ENCODE data around the gene GALM.
"Not testable (repeated sequence)": the region's sequence is repeated elsewhere in the genome, so short reads cannot be mapped to it uniquely, and the experiment has no call there.

Gene GALM

DNA sequence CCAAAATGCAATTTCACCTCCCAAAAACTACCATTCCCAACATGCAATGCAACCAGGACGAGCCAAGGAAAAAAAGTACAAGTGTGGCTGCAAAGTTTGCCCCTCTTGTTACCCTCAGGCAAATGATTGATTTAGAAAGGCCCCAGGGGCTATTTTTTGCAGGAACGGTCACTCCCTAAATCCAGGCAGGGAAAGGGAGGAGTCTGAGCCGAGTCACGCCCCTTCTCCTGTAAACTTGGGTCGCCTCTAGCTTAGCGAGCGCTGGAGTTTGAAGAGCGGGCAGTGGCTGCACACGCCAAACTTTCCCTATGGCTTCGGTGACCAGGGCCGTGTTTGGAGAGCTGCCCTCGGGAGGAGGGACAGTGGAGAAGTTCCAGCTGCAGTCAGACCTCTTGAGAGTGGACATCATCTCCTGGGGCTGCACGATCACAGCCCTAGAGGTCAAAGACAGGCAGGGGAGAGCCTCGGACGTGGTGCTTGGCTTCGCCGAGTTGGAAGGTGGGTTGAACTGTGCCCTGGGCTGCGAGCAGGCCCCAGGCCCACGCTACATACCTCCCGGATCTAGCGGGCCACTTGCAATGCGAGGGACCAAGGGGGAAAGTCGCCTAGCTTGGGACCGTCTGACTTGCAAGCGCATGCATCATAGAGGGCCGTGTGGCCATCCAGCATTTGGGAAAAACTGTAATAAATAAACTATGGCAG, at the start of gene GALM:
TSS of gene GALM (plus strand) at position 261 of the 702 bp plus-strand sequence. CDS start at position 309, 48 bp downstream.
- in situ Hi-C loops (cut with HindIII; ENCODE audit: low sequenced_read_pairs), result no loop called here

DNA sequence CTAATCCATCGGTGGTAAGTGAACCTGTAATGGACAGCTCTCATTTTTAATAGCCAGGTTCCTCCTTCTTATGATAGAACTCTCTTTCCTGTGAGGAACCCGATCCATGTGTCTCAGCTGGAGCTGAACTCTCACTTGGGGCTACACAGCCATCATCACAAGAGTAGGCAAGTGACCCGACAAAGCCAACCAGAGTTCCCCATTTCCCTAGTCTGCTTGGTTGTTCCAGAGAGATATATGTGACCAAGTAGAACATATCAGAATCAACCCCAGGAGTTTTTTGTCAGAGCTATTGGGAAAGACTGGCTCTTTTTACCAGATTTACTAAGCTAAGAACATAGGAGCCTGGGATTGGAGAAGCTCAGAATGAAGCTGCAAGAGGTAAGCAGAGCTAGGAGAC, 48.6 kb upstream of the GALM start:
- in situ Hi-C loops (cut with HindIII; ENCODE audit: low sequenced_read_pairs), result no loop called here

DNA sequence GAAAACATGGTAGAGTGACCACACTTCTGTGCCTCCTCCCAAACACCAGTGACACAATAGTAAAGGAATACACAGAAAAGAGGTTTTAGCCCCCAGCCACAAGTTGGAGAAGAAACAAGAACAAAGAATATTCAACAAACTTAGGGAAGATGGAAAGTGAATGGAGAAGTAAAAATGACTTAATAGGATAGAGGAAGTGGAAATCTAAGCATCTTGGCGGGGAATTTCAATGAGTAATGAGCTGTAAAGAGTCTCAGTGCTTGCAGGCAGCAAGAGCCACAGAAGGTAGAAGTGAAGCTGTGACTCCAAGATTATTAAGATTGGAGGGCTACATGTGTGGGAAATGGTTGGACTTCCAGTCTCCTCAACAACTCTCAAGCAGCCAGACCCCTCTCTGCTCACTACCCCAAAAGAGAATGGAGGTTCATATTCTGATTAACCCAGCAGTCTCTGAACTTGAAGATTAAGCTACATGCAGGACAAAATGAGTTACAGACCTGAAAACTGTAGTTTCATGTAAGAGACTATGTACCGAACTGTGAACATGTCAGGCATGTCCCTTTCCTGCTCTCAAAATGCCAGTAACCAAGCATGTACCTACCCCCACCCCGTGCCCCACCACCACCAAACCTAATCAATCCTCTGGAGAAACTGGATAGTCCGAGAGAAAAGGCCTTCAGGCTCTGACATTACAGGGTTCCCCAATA, 46.3 kb upstream of the GALM start:
- in situ Hi-C loops (cut with HindIII; ENCODE audit: low sequenced_read_pairs), result no loop called here

DNA sequence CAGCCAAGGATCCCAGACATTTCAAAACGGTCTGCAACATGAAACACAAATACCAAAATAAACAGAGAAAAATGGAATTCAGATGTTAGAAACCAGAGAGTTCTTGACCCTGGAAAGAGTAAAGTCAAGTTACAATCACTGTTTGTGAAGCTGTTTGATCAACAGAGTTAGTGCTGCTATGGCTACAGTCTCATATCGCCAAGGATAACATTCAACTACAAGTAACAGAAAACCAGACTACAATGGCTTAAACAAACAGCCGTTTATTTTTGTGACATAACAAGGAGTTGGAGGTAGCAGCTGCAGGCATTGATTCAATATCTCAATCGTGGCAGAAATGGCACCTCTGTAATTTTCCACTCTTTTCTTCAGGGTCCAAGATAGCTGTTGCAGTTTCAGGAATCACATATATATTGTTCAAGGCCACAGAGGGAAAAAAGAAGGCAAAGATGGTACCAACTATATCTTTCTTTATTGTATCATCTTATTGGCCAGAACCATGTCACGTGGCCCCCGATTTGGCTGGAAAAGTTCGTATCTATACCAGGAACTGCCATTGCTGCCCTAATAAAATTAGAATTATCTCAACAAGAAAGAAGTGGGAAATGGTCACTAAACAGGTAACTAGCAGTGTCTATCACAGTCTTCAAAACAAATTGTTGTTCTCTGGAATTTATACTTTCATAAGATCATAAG, 45.5 kb upstream of the GALM start:
- in situ Hi-C loops (cut with HindIII; ENCODE audit: low sequenced_read_pairs), result no loop called here

DNA sequence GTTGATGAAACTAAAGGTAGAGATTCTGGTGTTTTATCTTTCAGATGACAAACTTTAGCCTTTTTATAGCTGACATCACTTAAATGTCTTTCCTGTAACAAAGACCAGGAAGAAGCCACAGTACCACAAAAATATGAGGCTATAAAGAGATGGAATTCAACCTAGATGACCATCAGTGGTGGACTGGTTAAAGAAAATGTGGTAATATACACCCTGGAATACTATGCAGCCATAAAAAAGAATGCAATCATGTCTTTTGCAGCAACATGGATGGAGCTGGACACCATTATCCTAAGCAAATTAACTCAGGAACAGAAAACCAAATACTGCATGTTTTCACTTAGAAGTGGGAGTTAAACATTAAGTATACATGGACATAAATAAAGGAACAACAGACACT, 44.9 kb upstream of the GALM start:
- in situ Hi-C loops (cut with HindIII; ENCODE audit: low sequenced_read_pairs), result no loop called here

DNA sequence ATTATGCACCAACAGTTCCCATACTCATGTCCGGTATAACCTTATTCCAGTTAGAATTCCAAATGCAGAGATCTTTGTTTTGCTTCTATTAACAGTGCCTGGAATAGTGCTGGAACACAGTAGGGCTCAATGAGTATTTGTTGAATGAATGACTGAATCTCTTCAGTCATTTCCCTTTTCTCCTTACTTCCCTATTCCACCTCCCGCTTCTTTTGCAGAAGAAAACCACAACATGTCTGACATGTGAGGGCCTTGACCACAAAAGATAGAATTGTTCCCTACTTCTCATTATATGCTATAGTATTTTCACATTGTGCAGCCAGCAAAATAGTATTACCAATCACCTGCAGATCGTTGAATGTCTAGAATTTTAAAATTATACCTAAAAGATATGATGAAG, 43.7 kb upstream of the GALM start:
- in situ Hi-C loops (cut with HindIII; ENCODE audit: low sequenced_read_pairs), result no loop called here

DNA sequence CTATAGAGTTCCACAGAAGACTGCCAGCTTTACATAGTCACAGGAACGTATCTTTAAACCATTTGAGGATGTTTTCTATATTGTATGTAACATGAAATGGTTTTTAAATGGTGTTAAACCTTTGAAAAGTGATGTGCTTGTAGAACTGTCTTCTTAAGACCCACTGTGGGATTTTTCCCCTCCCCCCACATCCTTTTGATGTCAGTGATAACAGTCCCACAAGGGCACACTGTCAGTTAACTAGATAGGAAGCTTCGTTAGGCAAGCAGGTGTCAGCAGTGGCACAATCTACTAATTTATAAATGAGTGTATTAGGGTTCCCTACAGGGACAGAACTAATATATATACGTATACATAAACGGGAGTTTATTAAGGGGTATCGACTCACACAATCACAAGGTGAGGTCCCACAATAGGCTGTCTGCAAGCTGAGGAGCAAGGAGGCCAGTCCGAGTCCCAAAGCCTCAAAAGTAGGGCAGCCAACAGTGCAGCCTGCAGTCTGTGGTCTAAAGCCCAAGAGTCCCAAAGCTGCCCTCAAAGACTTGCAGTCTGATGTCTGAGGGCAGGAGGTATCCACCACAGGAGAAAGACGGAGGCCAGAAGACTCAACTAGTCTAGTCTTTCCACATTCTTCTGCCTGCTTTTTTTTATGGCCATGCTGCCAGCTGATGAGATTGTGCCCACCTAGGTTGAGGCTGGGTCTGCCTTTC, 39.4 kb upstream of the GALM start:
- in situ Hi-C loops (cut with HindIII; ENCODE audit: low sequenced_read_pairs), result no loop called here

DNA sequence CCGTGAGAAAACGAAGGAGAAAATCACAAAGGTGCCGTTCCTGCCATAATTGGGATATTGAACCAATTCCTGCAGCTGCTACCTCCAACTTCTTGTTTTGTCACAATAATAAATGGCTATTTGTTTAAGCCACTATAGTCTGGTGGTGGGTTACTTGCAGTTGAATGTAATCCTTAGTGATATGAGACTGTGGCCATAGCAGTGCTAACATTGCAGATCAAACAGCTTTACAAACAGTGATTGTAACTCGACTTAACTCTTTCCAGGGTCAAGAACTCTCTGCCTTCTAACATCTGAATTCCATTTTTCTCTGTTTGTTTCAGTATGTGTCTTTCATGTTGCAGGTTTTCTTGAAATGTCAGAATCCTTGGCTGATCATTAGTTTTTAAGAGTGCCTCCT, 38.5 kb upstream of the GALM start:
- in situ Hi-C loops (cut with HindIII; ENCODE audit: low sequenced_read_pairs), result no loop called here

DNA sequence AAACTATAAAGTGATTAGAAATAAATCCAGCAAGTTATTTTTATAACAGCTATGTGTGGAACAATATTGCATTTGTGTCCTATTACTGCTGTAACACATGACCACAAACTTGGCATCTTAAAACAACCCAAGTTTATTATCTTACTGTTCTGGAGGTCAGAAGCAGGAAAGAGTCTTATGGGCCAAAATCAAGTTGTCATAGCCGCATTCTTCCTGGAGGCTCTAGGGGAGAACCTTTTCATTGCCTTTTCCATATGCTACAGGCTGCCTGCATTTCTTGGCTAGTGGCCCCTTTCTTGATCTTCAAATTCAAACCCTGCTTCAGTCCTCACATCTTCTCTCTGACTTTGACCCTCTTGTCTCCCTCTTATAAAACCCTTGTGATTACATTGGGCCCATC, 36.2 kb upstream of the GALM start:
- in situ Hi-C loops (cut with HindIII; ENCODE audit: low sequenced_read_pairs), result loop anchor here (5.0 kb wide), 1 partner anchor 88 kb away; no protein-coding TSS in a partner anchor

DNA sequence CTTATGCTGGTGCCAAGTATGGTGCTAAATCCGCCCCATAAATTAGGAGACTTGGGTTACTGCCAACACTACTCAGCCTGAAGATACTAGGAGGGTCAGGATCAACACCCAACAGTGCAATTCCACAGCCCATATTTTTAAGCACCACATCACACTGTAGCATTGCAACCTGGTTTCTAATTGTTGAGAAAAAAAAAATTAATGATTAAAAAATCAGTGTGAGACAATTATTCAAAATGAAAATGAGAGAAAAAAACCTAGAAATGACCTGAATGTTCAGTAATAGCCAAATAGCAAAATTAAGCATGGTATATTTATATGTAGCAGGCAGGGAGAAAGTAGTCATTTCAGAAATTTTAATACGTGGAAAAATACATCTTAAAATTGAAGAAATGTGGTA, 33.9 kb upstream of the GALM start:
- in situ Hi-C loops (cut with HindIII; ENCODE audit: low sequenced_read_pairs), result loop anchor here (5.0 kb wide), 1 partner anchor 85 kb away; no protein-coding TSS in a partner anchor

DNA sequence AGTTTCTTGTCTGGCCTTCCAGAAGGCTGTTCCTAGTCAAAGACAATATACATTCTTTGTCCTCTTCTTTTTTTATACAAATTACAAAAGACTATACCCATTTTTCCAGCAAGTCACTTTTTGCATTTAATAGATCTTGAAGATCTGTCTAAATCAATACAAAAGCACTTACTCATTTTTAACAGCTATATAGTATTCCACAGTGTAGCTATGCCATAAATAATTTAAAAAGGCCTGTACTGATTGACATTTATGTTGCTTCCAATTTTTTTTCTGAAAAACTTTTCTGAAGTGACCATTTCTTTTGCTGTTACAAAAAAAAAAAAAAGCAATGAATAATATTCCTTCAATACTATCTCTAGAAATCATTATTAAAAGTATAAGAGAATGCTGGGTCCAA, 32.9 kb upstream of the GALM start:
- in situ Hi-C loops (cut with HindIII; ENCODE audit: low sequenced_read_pairs), result loop anchor here (5.0 kb wide), 1 partner anchor 84 kb away; no protein-coding TSS in a partner anchor

DNA sequence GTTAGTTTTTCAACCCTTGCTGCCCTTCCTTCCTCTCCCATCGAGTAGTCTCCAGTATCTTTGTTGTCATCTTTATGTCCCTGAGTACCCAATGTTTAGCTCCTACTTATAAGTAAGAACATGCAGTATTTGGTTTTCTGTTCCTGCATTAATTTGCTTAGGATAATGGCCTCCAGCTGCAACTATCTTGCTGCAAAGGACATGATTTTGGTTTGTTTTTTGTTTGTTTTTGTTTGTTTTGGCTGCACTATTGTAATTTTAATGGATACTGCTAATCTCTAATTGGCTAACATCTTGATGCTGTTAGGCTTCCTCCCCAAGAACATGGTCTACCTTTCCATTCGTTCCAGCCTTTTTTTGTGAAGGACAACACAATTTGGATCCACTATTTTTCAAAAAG, 32.0 kb upstream of the GALM start:
- in situ Hi-C loops (cut with HindIII; ENCODE audit: low sequenced_read_pairs), result loop anchor here (5.0 kb wide), 1 partner anchor 83 kb away; no protein-coding TSS in a partner anchor

DNA sequence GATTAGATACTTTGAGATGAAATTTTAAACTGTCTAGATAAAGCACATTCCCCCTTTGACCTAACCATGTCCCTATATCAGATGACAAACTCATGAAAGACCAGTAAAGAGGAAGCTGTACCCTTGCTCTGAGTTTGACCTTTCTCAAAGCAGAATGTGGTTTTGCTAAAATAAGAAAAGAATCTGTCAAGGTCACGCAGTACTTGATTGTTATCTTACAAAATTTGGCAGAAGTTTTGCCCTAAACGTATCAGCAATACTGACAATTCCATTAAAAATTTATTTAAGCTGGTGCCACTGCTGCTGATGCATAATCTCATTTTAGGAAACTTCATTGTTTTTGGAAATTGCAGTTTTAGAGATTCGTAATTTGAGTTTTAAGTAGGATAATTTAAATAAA, 31.2 kb upstream of the GALM start:
- in situ Hi-C loops (cut with HindIII; ENCODE audit: low sequenced_read_pairs), result loop anchor here (5.0 kb wide), 1 partner anchor 83 kb away; no protein-coding TSS in a partner anchor

DNA sequence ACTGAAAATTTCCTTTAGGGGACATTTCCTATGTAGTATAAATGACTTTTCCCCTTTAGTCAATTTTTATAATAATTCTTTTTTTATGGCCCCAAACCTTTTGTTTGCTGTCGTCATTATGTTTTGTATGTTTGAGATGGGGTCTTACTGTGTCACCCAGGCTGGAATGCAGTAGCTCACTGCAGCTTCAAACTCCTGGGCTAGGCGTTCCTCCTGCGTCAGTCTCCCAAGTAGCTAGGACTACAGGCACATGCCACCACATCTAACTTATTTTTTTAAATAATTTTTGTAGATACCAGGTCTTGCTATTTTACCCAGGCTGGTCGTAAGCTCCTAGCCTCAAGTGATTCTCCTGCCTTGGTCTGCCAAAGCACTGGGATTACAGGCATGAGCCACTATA, 30.8 kb upstream of the GALM start:
- in situ Hi-C loops (cut with HindIII; ENCODE audit: low sequenced_read_pairs), result no loop called here

DNA sequence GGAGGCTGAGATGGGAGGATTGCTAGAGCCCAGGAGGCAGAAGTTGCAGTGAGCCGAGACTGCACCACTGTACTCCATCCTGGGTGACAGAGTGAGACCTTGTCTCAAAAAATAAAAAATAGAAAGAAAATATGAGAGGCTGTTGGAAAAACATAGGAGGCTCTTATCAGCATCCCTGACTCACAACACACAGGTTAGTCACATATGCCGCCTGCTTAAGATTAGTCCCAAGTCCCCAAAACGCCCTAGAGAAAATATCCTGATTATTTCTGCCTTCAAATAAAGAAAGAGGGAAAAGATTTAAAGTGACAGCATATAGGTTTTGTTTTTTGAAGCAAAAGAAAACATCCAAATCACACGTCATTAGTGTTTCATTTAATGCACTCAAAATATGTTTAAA, 29.8 kb upstream of the GALM start:
- in situ Hi-C loops (cut with HindIII; ENCODE audit: low sequenced_read_pairs), result no loop called here

DNA sequence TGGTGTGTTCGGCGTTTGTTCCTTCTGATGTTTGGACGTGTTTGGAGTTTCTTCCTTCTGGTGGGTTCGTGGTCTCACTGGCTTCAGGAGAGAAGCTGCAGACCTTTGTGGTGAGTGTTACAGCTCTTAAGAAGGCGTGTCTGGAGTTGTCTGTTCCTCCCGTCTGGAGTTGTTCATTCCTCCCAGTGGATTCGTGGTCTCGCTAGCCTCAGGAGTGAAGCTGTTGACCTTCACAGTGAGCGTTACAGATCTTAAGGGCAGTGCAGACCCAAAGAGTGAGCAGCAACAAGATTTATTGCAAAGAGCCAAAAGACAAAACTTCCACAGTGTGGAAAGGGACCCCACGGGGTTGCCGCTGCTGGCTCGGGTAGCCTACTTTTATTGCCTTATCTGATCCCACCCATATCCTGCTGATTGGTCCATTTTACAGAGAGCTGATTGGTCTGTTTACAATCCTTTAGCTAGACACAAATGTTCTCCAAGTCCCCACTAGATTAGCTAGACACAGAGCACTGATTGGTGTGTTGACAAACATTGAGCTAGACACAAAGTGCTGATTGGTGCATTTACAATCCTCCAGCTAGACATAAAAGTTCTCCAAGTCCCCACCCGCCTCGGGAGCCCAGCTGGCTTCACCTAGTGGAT, 23.4 kb upstream of the GALM start:
- in situ Hi-C loops (cut with HindIII; ENCODE audit: low sequenced_read_pairs), result not testable (repeated sequence)

DNA sequence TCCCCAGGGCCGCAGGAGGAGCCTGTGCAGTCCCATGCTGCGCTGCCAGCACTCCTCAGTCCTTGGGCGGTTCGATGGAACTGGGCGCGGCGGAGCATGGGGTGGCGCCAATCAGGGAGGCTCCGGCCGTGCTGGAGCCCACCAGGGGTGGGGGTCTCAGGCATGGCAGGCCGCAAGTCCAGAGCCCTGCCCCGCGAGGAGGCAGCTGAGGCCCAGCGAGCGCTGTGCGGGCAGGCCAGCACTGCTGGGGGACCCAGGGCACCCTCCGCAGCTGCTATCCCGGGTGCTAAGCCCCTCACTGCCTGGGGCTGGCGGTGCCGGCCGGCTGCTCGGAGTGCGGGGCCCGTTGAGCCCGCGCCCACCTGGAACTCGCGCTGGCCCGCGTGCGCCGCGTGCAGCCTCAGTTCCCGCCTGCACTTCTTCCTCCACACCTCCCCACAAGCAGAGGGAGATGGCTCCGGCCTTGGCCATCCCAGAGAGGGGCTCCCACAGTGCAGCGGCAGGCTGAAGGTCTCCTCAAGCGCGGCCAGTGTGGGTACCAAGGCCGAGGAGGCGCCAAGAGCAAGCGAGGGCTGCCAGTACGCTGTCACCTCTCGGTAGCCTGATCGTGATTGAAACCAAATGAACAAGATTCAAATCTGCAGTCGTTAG, 22.8 kb upstream of the GALM start:
- in situ Hi-C loops (cut with HindIII; ENCODE audit: low sequenced_read_pairs), result no loop called here

DNA sequence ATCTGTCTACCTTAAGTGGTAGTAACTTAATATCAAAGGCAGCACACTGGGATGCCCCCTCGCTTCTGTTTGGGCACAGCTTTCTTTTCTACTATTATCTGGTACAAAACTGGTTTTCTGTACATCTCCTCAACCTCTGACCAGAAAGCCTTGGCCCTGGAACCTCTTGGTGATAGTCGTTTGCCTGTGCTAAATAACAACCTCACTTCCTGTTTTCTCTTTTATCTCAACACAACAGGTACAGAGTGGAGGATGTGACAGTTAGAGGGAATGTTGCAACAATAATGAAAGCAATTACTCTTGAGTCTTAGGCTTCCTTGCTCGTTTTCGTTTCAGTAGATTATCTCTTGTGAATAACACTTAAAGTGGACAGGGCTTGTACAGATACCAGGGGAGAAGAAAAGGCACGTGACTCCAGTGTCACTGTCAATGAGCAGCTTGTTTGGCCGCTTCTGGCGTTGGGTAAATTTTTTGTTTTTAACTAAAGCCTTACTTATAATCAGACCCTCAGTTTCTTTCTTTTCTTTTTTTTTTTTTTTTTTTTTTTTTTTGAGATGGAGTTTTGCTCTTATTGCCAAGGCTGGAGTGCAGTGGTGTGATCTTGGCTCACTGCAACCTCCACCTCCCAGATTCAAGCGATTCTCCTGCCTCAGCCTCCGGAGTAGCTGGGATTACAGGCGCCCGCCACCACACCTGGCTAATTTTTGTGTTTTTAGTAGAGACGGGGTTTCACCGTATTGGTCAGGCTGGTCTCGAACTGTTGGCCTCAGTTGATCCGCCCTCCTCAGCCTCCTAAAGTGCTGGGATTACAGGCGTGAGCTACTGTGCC, 22.0 kb upstream of the GALM start:
- in situ Hi-C loops (cut with HindIII; ENCODE audit: low sequenced_read_pairs), result not testable (repeated sequence)

DNA sequence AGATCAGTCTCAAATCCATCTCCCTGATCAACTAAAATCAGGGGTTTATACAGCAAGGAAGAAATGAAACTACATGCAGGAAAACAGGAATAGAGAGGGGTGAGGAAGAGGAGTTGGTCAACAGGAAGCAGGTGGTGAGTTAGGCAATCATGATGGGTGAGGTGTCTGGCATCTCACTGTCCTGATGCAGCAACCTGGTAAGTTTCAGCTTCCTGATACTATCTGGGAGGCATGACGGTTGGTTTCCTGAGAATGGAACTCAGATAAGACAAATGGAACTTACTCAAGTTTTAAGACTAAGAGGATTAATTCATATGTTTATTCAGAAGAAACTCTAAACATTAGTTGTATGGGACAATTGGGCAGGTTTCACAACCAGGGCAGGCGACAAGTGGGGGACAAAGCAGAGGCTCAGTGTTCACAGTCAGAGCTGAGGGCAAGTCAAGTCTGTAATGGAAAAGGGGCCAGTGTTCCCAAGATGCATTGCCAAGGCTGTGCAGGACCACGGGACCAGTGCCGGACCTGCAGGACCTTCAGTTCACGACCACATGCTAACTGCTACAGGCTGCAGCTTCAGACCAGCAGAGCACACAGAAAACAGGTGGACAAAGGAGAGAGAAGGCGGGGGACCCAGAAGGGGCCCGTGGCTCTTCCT, 17.7 kb upstream of the GALM start:
- in situ Hi-C loops (cut with HindIII; ENCODE audit: low sequenced_read_pairs), result no loop called here
